Activated CD4-positive, alpha-beta memory T cell treated with anti-CD3 and anti-CD28 coated beads, Interleukin-2, amount 10 ng/mL, durations not matched to agents 7 days and 5 days (primary cell): Measurements from ENCODE around the gene RBM33. TPM values are rescaled to one million over a fixed set of nuclear protein-coding genes. Genes with fewer than 3 reads are reported as not detected.
A peak's percentile ranks its signal among the peaks of the same experiment; 100 is the strongest.

Experiments
- CTCF ChIA-PET: fragments of 350-600 bp; sonication (Branson Sonifier 250); formaldehyde crosslinking; loops from one replicate; lab custom pipeline; 2021; ENCODE audit warnings: antibody characterized with exemption, inconsistent platforms; lab: Charles Lee
- POLR2A ChIA-PET: fragments of 350-600 bp; sonication (Branson Sonifier 250); formaldehyde crosslinking; loops from one replicate; lab custom pipeline; 2021; ENCODE audit warnings: antibody characterized with exemption; lab: Charles Lee
- DNase-seq: peaks from one replicate; pipeline ENCODE4 v3.0.0-alpha.2; 2020
- H3K27ac Mint-ChIP-seq: one replicate; pipeline ENCODE4 v1.8.0; 2021; ENCODE audit warnings: mild to moderate bottlenecking, mixed read lengths
- H3K27me3 Mint-ChIP-seq: one replicate; pipeline ENCODE4 v1.8.0; 2021; ENCODE audit warnings: mixed read lengths
- H3K36me3 Mint-ChIP-seq: one replicate; pipeline ENCODE4 v1.8.0; 2021; ENCODE audit warnings: low read depth, mixed read lengths
- H3K4me1 Mint-ChIP-seq: one replicate; pipeline ENCODE4 v1.8.0; 2021; ENCODE audit warnings: mixed read lengths
- H3K4me3 Mint-ChIP-seq: one replicate; pipeline ENCODE4 v1.8.0; 2021; ENCODE audit warnings: mild to moderate bottlenecking, mixed read lengths
- H3K9me3 Mint-ChIP-seq: one replicate; pipeline ENCODE4 v1.8.0; 2021; ENCODE audit warnings: mixed read lengths
- total RNA-seq, 2 experiments: library from RNA; stranded (reverse); gene quantifications; one replicate each; pipeline ENCODE4 v1.2.3, GENCODE V29; 2021

The RBM33 gene
- total RNA-seq, 2 experiments from 2014 or later = 75.8 to 76.5 TPM

- H3K27me3 Mint-ChIP-seq = peaks cover 73% of the 10 kb centered on the region
- no peak overlapping the region for H3K27ac Mint-ChIP-seq
Measured at GRCh38 chr7:155809332-155809946, 165.0 kb downstream of the RBM33 start.

GRCh38 chr7:155809947-155810769, 165.7 kb downstream of the RBM33 start:
- CTCF ChIA-PET = no interaction called here
- Mint-ChIP-seq H3K4me1 (peaks cover 30% of the 10 kb centered on the region), H3K36me3 (no peaks in the 10 kb centered on the region), H3K27ac (no peak overlapping the region), H3K9me3 (no peaks in the 10 kb centered on the region), H3K27me3 (peaks cover 71% of the 10 kb centered on the region), H3K4me3 (no peak overlapping the region)
- POLR2A ChIA-PET = interaction anchor here (0.9 kb wide), 1 partner anchor 358 kb away, joined by 3 read pairs; no protein-coding TSS in a partner anchor
- no peak for DNase-seq

More at GRCh38 chr7:155809332-155809946, 165.0 kb downstream of the RBM33 start:
- ChIA-PET POLR2A (interaction anchor here (0.9 kb wide), 1 partner anchor 358 kb away, joined by 3 read pairs; no protein-coding TSS in a partner anchor), CTCF (no interaction called here)
- Mint-ChIP-seq H3K36me3 (no peaks in the 10 kb centered on the region), H3K4me1 (peaks cover 32% of the 10 kb centered on the region), H3K9me3 (no peaks in the 10 kb centered on the region), H3K4me3 (no peak overlapping the region)
- no peak for DNase-seq

GRCh38 chr7:155810770-155811559, 166.5 kb downstream of the RBM33 start:
- no peak for DNase-seq
- Mint-ChIP-seq H3K36me3 (no peaks in the 10 kb centered on the region), H3K4me3 (no peak overlapping the region), H3K27me3 (peaks cover 75% of the 10 kb centered on the region), H3K27ac (no peak overlapping the region), H3K4me1 (peaks cover 33% of the 10 kb centered on the region), H3K9me3 (no peaks in the 10 kb centered on the region)
- ChIA-PET POLR2A (interaction anchor here (0.9 kb wide), 1 partner anchor 359 kb away, joined by 3 read pairs; no protein-coding TSS in a partner anchor), CTCF (no interaction called here)

- ChIA-PET CTCF (no interaction called here), POLR2A (no interaction called here)
- H3K9me3 Mint-ChIP-seq = no peaks in the 10 kb centered on the region
- H3K27me3 Mint-ChIP-seq = peaks cover 69% of the 10 kb centered on the region
- H3K27ac Mint-ChIP-seq = no peak overlapping the region
- H3K4me1 Mint-ChIP-seq = peaks cover 31% of the 10 kb centered on the region
- H3K4me3 Mint-ChIP-seq = no peak overlapping the region
- no peaks in the 10 kb centered on the region for H3K36me3 Mint-ChIP-seq
- DNase-seq = no peak
Measured at GRCh38 chr7:155811560-155811894, 167.1 kb downstream of the RBM33 start.

- Mint-ChIP-seq H3K4me3 (no peak within 1 kb of the TSS), H3K9me3 (no peaks in the 10 kb centered on the region), H3K27ac (no peak within 1 kb of the TSS), H3K27me3 (peaks cover 63% of the 10 kb centered on the region), H3K4me1 (peaks cover 28% of the 10 kb centered on the region), H3K36me3 (no peaks in the 10 kb centered on the region)
- DNase-seq = no peak
- ChIA-PET POLR2A (no interaction called here), CTCF (no interaction called here)
Measured at GRCh38 chr7:155811895-155812761, 167.7 kb downstream of the RBM33 start, which contains the start of gene SHH. TSS of gene SHH (minus strand) at chr7:155812463. CDS start at chr7:155812122, 341 bp downstream.

- no peak overlapping the region for H3K27ac Mint-ChIP-seq
- no peaks in the 10 kb centered on the region for H3K9me3 Mint-ChIP-seq
- ChIA-PET POLR2A (no interaction called here), CTCF (interaction anchor here (0.5 to 1.2 kb wide), 2 partner anchors 9 to 12 kb away, joined by 3 to 4 read pairs; no protein-coding TSS in a partner anchor)
- peaks cover 19% of the 10 kb centered on the region for H3K4me1 Mint-ChIP-seq
- peaks cover 53% of the 10 kb centered on the region for H3K27me3 Mint-ChIP-seq
- DNase-seq = no peak
- H3K4me3 Mint-ChIP-seq = no peak overlapping the region
- no peaks in the 10 kb centered on the region for H3K36me3 Mint-ChIP-seq
Measured at GRCh38 chr7:155813125-155813524, 168.7 kb downstream of the RBM33 start.

- H3K4me3 Mint-ChIP-seq = no peak overlapping the region
- H3K27me3 Mint-ChIP-seq = peaks cover 52% of the 10 kb centered on the region
Measured at GRCh38 chr7:155813546-155814315, 169.3 kb downstream of the RBM33 start.

GRCh38 chr7:155814316-155815276, 170.1 kb downstream of the RBM33 start:
- no peak for DNase-seq
- CTCF ChIA-PET = interaction anchor here (0.6 kb wide), 1 partner anchor 657 kb away, joined by 3 read pairs; no protein-coding TSS in a partner anchor
- Mint-ChIP-seq H3K27me3 (peaks cover 45% of the 10 kb centered on the region), H3K9me3 (no peaks in the 10 kb centered on the region), H3K4me1 (peaks cover 16% of the 10 kb centered on the region), H3K36me3 (no peaks in the 10 kb centered on the region), H3K27ac (no peak overlapping the region), H3K4me3 (no peak overlapping the region)
- POLR2A ChIA-PET = no interaction called here

More at GRCh38 chr7:155813546-155814315, 169.3 kb downstream of the RBM33 start:
- Mint-ChIP-seq H3K36me3 (no peaks in the 10 kb centered on the region), H3K9me3 (no peaks in the 10 kb centered on the region), H3K4me1 (peaks cover 19% of the 10 kb centered on the region), H3K27ac (no peak overlapping the region)
- no peak for DNase-seq
- ChIA-PET CTCF (interaction anchor here (0.5 to 1.2 kb wide), 2 partner anchors 8 to 12 kb away, joined by 3 to 4 read pairs; no protein-coding TSS in a partner anchor), POLR2A (no interaction called here)

GRCh38 chr7:155815332-155816191, 171.1 kb downstream of the RBM33 start:
- Mint-ChIP-seq H3K27ac (no peak overlapping the region), H3K4me3 (no peak overlapping the region), H3K36me3 (no peaks in the 10 kb centered on the region), H3K4me1 (peaks cover 16% of the 10 kb centered on the region), H3K9me3 (no peaks in the 10 kb centered on the region), H3K27me3 (peaks cover 42% of the 10 kb centered on the region)
- ChIA-PET POLR2A (no interaction called here), CTCF (interaction anchor here (0.6 kb wide), 2 partner anchors 319 to 656 kb away, joined by 3 read pairs; no protein-coding TSS in a partner anchor)
- DNase-seq = peak; percentile 72

- H3K4me3 Mint-ChIP-seq = no peak overlapping the region
- no peak overlapping the region for H3K27ac Mint-ChIP-seq
- ChIA-PET POLR2A (no interaction called here), CTCF (interaction anchor here (0.6 kb wide), 1 partner anchor 319 kb away, joined by 3 read pairs; no protein-coding TSS in a partner anchor)
- no peak for DNase-seq
- H3K9me3 Mint-ChIP-seq = no peaks in the 10 kb centered on the region
- no peaks in the 10 kb centered on the region for H3K36me3 Mint-ChIP-seq
- peaks cover 12% of the 10 kb centered on the region for H3K4me1 Mint-ChIP-seq
- peaks cover 36% of the 10 kb centered on the region for H3K27me3 Mint-ChIP-seq
Measured at GRCh38 chr7:155816192-155816508, 171.7 kb downstream of the RBM33 start.
